HPDE6-E6E7 (cell line): Measurements from ENCODE around the gene ARHGEF40.

Experiments used
- DNase-seq: peaks from one replicate; pipeline ENCODE4 v3.0.0; 2011; ENCODE audit warnings: missing footprints; ENCODE audit errors: extremely low spot score

The ARHGEF40 gene

GRCh38 chr14:21070083-21070609, at the start of gene ARHGEF40:
ARHGEF40 (plus strand) TSS chr14:21070304; CDS start chr14:21070397, 93 bp downstream.
- no peak for DNase-seq

GRCh38 chr14:21020977-21021545, 49.0 kb upstream of the ARHGEF40 start:
- no peak for DNase-seq

GRCh38 chr14:21022686-21023085, 47.4 kb upstream of the ARHGEF40 start:
- DNase-seq = no peak

GRCh38 chr14:21023174-21023573, 46.9 kb upstream of the ARHGEF40 start:
- no peak for DNase-seq

- DNase-seq = no peak
These were observed 46.1 kb upstream of the ARHGEF40 start for GRCh38 chr14:21023817-21024584.

- peak; percentile 49 for DNase-seq
These were observed 45.3 kb upstream of the ARHGEF40 start, which contains the start of gene NDRG2 for GRCh38 chr14:21024585-21025370. NDRG2 (minus strand) TSS chr14:21025061; CDS start chr14:21023315, 1,746 bp downstream.

GRCh38 chr14:21025371-21026273, 44.5 kb upstream of the ARHGEF40 start:
- DNase-seq = no peak

GRCh38 chr14:21026274-21026987, 43.7 kb upstream of the ARHGEF40 start:
- no peak for DNase-seq

GRCh38 chr14:21026988-21027315, 43.2 kb upstream of the ARHGEF40 start:
- no peak for DNase-seq

- DNase-seq = no peak
These were observed 40.2 kb upstream of the ARHGEF40 start, which contains the start of gene TPPP2 for GRCh38 chr14:21029917-21030316. TPPP2 (plus strand) TSS chr14:21030217; CDS start chr14:21030582, 365 bp downstream.

GRCh38 chr14:21030531-21030930, 39.6 kb upstream of the ARHGEF40 start:
- DNase-seq = no peak

GRCh38 chr14:21032326-21033132, 37.6 kb upstream of the ARHGEF40 start:
- DNase-seq = no peak

GRCh38 chr14:21033133-21033698, 36.9 kb upstream of the ARHGEF40 start:
- DNase-seq = no peak

- DNase-seq = no peak
These were observed 35.4 kb upstream of the ARHGEF40 start, which contains the start of gene RNASE13 for GRCh38 chr14:21034707-21035106. RNASE13 (minus strand) TSS chr14:21034807; CDS start chr14:21034288, 519 bp downstream.

- no peak for DNase-seq
These were observed 33.4 kb upstream of the ARHGEF40 start for GRCh38 chr14:21036751-21037150.

GRCh38 chr14:21037156-21037555, 32.9 kb upstream of the ARHGEF40 start:
- no peak for DNase-seq

- DNase-seq = no peak
These were observed 31.4 kb upstream of the ARHGEF40 start for GRCh38 chr14:21038441-21039422.
